ENCODE data around the gene ZFP1. TPM values are rescaled to one million over a fixed set of nuclear protein-coding genes. Genes with fewer than 3 reads are reported as not detected.

Gene ZFP1
- polyA plus RNA-seq, 1 experiment, result 11.6 TPM

- H3K9me3 ChIP-seq (ENCODE audit: control insufficient read depth, insufficient read depth, low read length), result no peaks in the 10 kb centered on the region; the same call in 1 of the 2 replicates
- no peak for TF ChIP-seq CTCF (IDR thresholded peaks at IDR 0.05; ENCODE audit: low read depth, low read length)
- ChIA-PET POLR2A (no interaction called here), CTCF (interaction anchor here (0.6 to 1.2 kb wide), 3 partner anchors 9 to 140 kb away, joined by 3 to 4 read pairs (median 3); partner anchors contain the start of gene ZNRF1)
- DNase-seq (ENCODE audit: low read depth, low spot score), result no peak
- no peaks in the 10 kb centered on the region for H3K27me3 ChIP-seq (ENCODE audit: control insufficient read depth, insufficient read depth, low read length)
- no peak overlapping the region for H3K4me3 ChIP-seq (ENCODE audit: low read depth, low read length)
- H3K27ac ChIP-seq (ENCODE audit: low read depth, low read length), result no peak overlapping the region
Observed at GRCh38 chr16:75138636-75139035, 9.7 kb upstream of the ZFP1 start.

GRCh38 chr16:75139498-75139897 is 8.8 kb upstream of the ZFP1 start:
- TF ChIP-seq CTCF (IDR thresholded peaks at IDR 0.05; ENCODE audit: low read depth, low read length), result no peak
- no peak overlapping the region for H3K27ac ChIP-seq (ENCODE audit: low read depth, low read length)
- ChIA-PET POLR2A (no interaction called here), CTCF (no interaction called here)
- no peaks in the 10 kb centered on the region; the same call in 1 of the 2 replicates for H3K9me3 ChIP-seq (ENCODE audit: control insufficient read depth, insufficient read depth, low read length)
- no peak overlapping the region for H3K4me3 ChIP-seq (ENCODE audit: low read depth, low read length)
- no peaks in the 10 kb centered on the region for H3K27me3 ChIP-seq (ENCODE audit: control insufficient read depth, insufficient read depth, low read length)
- no peak for DNase-seq (ENCODE audit: low read depth, low spot score)

GRCh38 chr16:75143941-75144340 is 4.4 kb upstream of the ZFP1 start:
- ChIA-PET POLR2A (no interaction called here), CTCF (no interaction called here)
- DNase-seq (ENCODE audit: low read depth, low spot score), result no peak
- Histone ChIP-seq H3K4me3 (ENCODE audit: low read depth, low read length) (no peak overlapping the region), H3K27me3 (ENCODE audit: control insufficient read depth, insufficient read depth, low read length) (no peaks in the 10 kb centered on the region), H3K27ac (ENCODE audit: low read depth, low read length) (no peak overlapping the region), H3K9me3 (ENCODE audit: control insufficient read depth, insufficient read depth, low read length) (peaks cover 3% of the 10 kb centered on the region; the same call in 1 of the 2 replicates)
- no peak for TF ChIP-seq CTCF (IDR thresholded peaks at IDR 0.05; ENCODE audit: low read depth, low read length)

- peak overlapping the region; percentile 39 for H3K4me3 ChIP-seq (ENCODE audit: low read depth, low read length)
- POLR2A ChIA-PET, result no interaction called here
Observed at GRCh38 chr16:75147968-75148310, 385 bp upstream of the ZFP1 start.

GRCh38 chr16:75151798-75152197 is 3.5 kb downstream of the ZFP1 start:
- Histone ChIP-seq H3K4me3 (ENCODE audit: low read depth, low read length) (no peak overlapping the region), H3K27ac (ENCODE audit: low read depth, low read length) (no peak overlapping the region), H3K9me3 (ENCODE audit: control insufficient read depth, insufficient read depth, low read length) (peaks cover 18% of the 10 kb centered on the region), H3K27me3 (ENCODE audit: control insufficient read depth, insufficient read depth, low read length) (no peaks in the 10 kb centered on the region)
- CTCF ChIA-PET, result no interaction called here
- no peak for DNase-seq (ENCODE audit: low read depth, low spot score)
- TF ChIP-seq CTCF (IDR thresholded peaks at IDR 0.05; ENCODE audit: low read depth, low read length), result no peak
- POLR2A ChIA-PET, result no interaction called here

More at GRCh38 chr16:75147968-75148310, 385 bp upstream of the ZFP1 start:
- no peak for TF ChIP-seq CTCF (IDR thresholded peaks at IDR 0.05; ENCODE audit: low read depth, low read length)
- no peak overlapping the region for H3K27ac ChIP-seq (ENCODE audit: low read depth, low read length)
- CTCF ChIA-PET, result interaction anchor here (0.6 to 1.1 kb wide), 2 partner anchors 9 to 37 kb away, joined by 3 read pairs; no protein-coding TSS in a partner anchor
- peaks cover 13% of the 10 kb centered on the region for H3K9me3 ChIP-seq (ENCODE audit: control insufficient read depth, insufficient read depth, low read length)
- no peaks in the 10 kb centered on the region for H3K27me3 ChIP-seq (ENCODE audit: control insufficient read depth, insufficient read depth, low read length)
- DNase-seq (ENCODE audit: low read depth, low spot score), result no peak
